ENCODE results near the gene TNFSF13.

TNFSF13 gene

DNA sequence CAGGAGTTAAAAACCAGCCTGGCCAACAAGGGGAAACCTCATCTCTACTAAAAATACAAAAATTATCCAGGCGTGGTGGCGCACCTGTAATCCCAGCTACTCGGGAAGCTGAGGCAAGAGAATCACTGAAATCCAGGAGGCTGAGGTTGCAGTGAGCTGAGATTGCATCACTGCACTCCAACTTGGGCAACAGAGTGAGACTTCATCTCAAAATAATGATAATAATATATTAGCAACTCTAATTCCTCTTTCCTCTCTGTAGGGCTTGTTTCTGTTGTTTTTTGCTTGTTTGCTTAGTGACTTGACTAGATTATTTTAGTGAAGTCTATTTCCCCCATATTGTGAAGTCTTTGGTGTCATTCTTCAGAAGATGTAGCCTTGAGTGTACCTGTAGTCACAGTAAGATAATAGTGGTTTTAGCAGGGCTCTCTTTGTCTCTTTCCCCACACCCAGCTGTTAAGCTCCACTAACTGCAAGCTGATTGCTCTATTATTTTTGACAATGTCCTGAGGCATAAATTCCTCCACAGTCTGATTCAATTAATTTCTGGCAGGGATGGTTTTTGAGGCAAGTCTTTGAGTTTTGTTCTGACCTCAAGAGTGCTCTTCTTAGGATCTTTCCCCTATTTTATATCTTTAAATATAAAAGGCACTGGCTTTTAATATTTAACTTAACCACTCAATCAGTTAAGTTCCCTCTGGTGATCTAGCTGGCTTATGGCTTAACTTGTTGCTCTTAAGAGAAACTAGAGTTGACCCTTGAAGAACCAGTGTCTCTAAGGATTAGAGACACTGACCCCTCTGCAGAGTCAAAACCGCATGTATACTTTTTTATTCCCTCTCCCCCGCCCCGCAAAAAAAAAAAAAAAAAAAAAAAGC, 28.3 kb upstream of the TNFSF13 start:
- Histone ChIP-seq H3K9me3 (ENCODE audit: control insufficient read depth, insufficient read depth, low read length) (peaks cover 12% of the 10 kb centered on the region; the same call in 1 of the 2 replicates), H3K4me3 (ENCODE audit: low read length) (no peak overlapping the region), H3F3A (ENCODE audit: control insufficient read depth, insufficient read depth) (no peaks in the 10 kb centered on the region), H3K79me2 (ENCODE audit: control insufficient read depth, low read length) (no peaks in the 10 kb centered on the region), H3K4me2 (ENCODE audit: low read length) (no peak overlapping the region), H3K9me2 (replicated peaks; ENCODE audit: control insufficient read depth, low read length) (no peaks in the 10 kb centered on the region), H3K27ac (ENCODE audit: low read depth, low read length) (no peak overlapping the region), H3K27me3 (ENCODE audit: control insufficient read depth, low read length) (no peaks in the 10 kb centered on the region), H3K36me3 (ENCODE audit: control insufficient read depth, low read length) (no peaks in the 10 kb centered on the region), H3K4me1 (ENCODE audit: control insufficient read depth, low read length) (no peaks in the 10 kb centered on the region), H4K20me1 (ENCODE audit: control insufficient read depth, insufficient read depth, low read depth, low read length) (no peaks in the 10 kb centered on the region)
- TF ChIP-seq, protein P1, sequence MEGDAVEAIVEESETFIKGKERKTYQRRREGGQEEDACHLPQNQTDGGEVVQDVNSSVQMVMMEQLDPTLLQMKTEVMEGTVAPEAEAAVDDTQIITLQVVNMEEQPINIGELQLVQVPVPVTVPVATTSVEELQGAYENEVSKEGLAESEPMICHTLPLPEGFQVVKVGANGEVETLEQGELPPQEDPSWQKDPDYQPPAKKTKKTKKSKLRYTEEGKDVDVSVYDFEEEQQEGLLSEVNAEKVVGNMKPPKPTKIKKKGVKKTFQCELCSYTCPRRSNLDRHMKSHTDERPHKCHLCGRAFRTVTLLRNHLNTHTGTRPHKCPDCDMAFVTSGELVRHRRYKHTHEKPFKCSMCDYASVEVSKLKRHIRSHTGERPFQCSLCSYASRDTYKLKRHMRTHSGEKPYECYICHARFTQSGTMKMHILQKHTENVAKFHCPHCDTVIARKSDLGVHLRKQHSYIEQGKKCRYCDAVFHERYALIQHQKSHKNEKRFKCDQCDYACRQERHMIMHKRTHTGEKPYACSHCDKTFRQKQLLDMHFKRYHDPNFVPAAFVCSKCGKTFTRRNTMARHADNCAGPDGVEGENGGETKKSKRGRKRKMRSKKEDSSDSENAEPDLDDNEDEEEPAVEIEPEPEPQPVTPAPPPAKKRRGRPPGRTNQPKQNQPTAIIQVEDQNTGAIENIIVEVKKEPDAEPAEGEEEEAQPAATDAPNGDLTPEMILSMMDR (IDR thresholded peaks at IDR 0.05; ENCODE audit: low read depth, low read length, poor library complexity, severe bottlenecking), result no peak
- TF ChIP-seq EZH2phosphoT487 (IDR thresholded peaks at IDR 0.05; ENCODE audit: borderline replicate concordance, low read length), result no peak

DNA sequence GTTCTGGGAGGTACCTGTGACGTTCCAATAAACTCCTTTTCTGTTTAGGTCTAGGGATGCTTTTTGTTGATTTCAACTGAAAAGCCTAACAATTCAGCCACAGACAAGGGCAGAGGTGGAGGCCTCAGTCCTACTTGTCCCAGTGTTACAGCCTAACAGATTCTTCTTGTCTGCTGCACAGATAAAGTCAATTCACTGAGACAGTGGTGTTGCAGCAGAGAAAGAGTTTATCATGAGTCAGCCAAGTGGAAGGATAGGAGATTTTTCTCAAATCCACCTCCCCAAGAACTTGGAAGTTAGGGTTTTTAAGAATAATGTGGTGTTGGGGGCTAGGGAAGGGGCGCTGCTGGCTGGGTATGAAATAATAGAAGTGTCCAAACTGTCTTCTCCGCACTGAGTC, 20.5 kb upstream of the TNFSF13 start:
- Histone ChIP-seq H3K4me2 (ENCODE audit: low read length) (no peak overlapping the region), H3K9me2 (replicated peaks; ENCODE audit: control insufficient read depth, low read length) (no peaks in the 10 kb centered on the region), H3K4me1 (ENCODE audit: control insufficient read depth, low read length) (no peaks in the 10 kb centered on the region), H3K4me3 (ENCODE audit: low read length) (no peak overlapping the region), H3K27me3 (ENCODE audit: control insufficient read depth, low read length) (peaks cover 6% of the 10 kb centered on the region; the same call in 1 of the 2 replicates), H3K79me2 (ENCODE audit: control insufficient read depth, low read length) (no peaks in the 10 kb centered on the region), H3F3A (ENCODE audit: control insufficient read depth, insufficient read depth) (no peaks in the 10 kb centered on the region), H3K9me3 (ENCODE audit: control insufficient read depth, insufficient read depth, low read length) (peaks cover 12% of the 10 kb centered on the region; the same call in 1 of the 2 replicates), H3K27ac (ENCODE audit: low read depth, low read length) (no peak overlapping the region), H4K20me1 (ENCODE audit: control insufficient read depth, insufficient read depth, low read depth, low read length) (no peaks in the 10 kb centered on the region), H3K36me3 (ENCODE audit: control insufficient read depth, low read length) (no peaks in the 10 kb centered on the region)
- TF ChIP-seq, protein P1 (IDR thresholded peaks at IDR 0.05; ENCODE audit: low read depth, low read length, poor library complexity, severe bottlenecking), result no peak
- no peak for TF ChIP-seq EZH2phosphoT487 (IDR thresholded peaks at IDR 0.05; ENCODE audit: borderline replicate concordance, low read length)

DNA sequence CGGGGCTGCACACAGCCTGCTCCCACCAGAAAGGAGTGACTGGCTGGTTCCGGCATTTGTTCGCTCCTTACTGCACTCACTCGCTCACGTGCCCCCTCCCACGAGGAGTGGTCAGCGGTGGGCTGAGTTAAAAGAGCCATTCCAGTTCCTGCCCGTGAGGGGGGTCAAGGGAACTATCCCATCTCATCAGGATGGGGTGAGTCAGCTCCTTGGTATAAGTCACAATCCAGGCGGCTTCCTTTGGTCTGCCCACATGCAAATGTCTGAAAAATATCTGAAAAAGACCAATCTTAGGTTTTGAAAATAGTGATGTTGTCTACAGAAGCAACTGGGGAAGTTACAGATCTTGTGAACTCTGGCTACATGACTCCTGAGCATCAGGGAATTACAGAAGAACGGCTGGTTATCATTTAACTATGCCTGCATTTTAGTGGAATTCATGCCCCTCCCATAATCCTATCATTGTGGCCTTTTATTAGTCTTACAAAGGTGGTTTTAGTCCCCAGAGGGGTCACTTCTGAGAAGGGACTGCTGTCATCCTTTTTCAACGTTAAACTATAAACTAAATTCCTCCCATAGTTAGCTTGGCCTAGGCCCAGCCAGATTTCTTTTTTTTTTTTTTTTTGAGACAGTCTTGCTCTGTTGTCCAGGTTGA, 19.5 kb upstream of the TNFSF13 start:
- peaks cover 14% of the 10 kb centered on the region for H3K27me3 ChIP-seq (ENCODE audit: control insufficient read depth, low read length)
- TF ChIP-seq, protein P1 (IDR thresholded peaks at IDR 0.05; ENCODE audit: low read depth, low read length, poor library complexity, severe bottlenecking), result no peak
- TF ChIP-seq EZH2phosphoT487 (IDR thresholded peaks at IDR 0.05; ENCODE audit: borderline replicate concordance, low read length), result no peak
- no peak overlapping the region for H3K4me3 ChIP-seq (ENCODE audit: low read length)
- H3K9me2 ChIP-seq (replicated peaks; ENCODE audit: control insufficient read depth, low read length), result no peaks in the 10 kb centered on the region
- peaks cover 12% of the 10 kb centered on the region; the same call in 1 of the 2 replicates for H3K9me3 ChIP-seq (ENCODE audit: control insufficient read depth, insufficient read depth, low read length)
- H3K4me1 ChIP-seq (ENCODE audit: control insufficient read depth, low read length), result no peaks in the 10 kb centered on the region
- H3K27ac ChIP-seq (ENCODE audit: low read depth, low read length), result no peak overlapping the region
- no peaks in the 10 kb centered on the region for H3F3A ChIP-seq (ENCODE audit: control insufficient read depth, insufficient read depth)
- no peaks in the 10 kb centered on the region for H4K20me1 ChIP-seq (ENCODE audit: control insufficient read depth, insufficient read depth, low read depth, low read length)
- no peaks in the 10 kb centered on the region for H3K79me2 ChIP-seq (ENCODE audit: control insufficient read depth, low read length)
- no peak overlapping the region for H3K4me2 ChIP-seq (ENCODE audit: low read length)
- no peaks in the 10 kb centered on the region for H3K36me3 ChIP-seq (ENCODE audit: control insufficient read depth, low read length)
